Panc1 (cell line): ENCODE data around the gene TTLL4.

Experiments
- POLR2AphosphoS5 ChIP-seq: IDR thresholded peaks from 2 replicates; pipeline ENCODE4 v1.6.1; 2012; ENCODE audit warnings: mild to moderate bottlenecking, low read depth, low read length, moderate library complexity
- TCF7L2 ChIP-seq: IDR thresholded peaks from 2 replicates; pipeline ENCODE4 v1.6.1; 2011; ENCODE audit warnings: mild to moderate bottlenecking, low read depth, low read length, inconsistent platforms
- TF ChIP-seq, protein P1 (sequence below): fragments of 450-650 bp; IDR thresholded peaks from 2 replicates; pipeline ENCODE4 v1.5.1; 2017; ENCODE audit warnings: mild to moderate bottlenecking
- TF ChIP-seq, protein P2 (sequence below), 2 experiments: IDR thresholded peaks; 2 replicates each; pipeline ENCODE4 v1.6.1; 2011 to 2012; ENCODE audit warnings: low read depth in 2 of 2, control low read depth in 1 of 2, low read length in 1 of 2, mild to moderate bottlenecking in 1 of 2, moderate library complexity in 1 of 2; ENCODE audit not compliant: insufficient read depth in 1 of 2

DNA sequence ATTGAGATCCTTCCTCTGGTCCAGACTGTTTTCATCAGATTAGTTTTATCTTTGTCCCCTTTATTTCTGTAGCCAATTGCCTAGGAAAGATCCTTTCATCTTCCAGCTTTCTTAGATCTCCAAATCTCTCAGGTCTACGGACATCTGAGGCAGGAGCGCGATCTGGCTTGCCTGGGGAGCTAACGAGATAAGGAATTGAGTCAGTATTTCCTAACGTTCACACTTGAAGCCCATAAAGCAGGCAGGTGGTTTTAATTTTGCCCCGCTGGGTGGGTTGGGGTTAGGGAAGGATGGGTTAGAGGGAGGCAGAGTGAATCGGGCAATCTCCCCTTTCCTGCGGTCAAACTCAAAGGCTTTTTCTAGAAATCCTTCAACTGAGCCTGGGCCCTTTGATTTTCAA lies 727 bp upstream of the TTLL4 start:
- TF ChIP-seq POLR2AphosphoS5 = no peak
- TF ChIP-seq, protein P1, sequence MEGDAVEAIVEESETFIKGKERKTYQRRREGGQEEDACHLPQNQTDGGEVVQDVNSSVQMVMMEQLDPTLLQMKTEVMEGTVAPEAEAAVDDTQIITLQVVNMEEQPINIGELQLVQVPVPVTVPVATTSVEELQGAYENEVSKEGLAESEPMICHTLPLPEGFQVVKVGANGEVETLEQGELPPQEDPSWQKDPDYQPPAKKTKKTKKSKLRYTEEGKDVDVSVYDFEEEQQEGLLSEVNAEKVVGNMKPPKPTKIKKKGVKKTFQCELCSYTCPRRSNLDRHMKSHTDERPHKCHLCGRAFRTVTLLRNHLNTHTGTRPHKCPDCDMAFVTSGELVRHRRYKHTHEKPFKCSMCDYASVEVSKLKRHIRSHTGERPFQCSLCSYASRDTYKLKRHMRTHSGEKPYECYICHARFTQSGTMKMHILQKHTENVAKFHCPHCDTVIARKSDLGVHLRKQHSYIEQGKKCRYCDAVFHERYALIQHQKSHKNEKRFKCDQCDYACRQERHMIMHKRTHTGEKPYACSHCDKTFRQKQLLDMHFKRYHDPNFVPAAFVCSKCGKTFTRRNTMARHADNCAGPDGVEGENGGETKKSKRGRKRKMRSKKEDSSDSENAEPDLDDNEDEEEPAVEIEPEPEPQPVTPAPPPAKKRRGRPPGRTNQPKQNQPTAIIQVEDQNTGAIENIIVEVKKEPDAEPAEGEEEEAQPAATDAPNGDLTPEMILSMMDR = no peak
- no peak for TF ChIP-seq TCF7L2
- TF ChIP-seq, protein P2, sequence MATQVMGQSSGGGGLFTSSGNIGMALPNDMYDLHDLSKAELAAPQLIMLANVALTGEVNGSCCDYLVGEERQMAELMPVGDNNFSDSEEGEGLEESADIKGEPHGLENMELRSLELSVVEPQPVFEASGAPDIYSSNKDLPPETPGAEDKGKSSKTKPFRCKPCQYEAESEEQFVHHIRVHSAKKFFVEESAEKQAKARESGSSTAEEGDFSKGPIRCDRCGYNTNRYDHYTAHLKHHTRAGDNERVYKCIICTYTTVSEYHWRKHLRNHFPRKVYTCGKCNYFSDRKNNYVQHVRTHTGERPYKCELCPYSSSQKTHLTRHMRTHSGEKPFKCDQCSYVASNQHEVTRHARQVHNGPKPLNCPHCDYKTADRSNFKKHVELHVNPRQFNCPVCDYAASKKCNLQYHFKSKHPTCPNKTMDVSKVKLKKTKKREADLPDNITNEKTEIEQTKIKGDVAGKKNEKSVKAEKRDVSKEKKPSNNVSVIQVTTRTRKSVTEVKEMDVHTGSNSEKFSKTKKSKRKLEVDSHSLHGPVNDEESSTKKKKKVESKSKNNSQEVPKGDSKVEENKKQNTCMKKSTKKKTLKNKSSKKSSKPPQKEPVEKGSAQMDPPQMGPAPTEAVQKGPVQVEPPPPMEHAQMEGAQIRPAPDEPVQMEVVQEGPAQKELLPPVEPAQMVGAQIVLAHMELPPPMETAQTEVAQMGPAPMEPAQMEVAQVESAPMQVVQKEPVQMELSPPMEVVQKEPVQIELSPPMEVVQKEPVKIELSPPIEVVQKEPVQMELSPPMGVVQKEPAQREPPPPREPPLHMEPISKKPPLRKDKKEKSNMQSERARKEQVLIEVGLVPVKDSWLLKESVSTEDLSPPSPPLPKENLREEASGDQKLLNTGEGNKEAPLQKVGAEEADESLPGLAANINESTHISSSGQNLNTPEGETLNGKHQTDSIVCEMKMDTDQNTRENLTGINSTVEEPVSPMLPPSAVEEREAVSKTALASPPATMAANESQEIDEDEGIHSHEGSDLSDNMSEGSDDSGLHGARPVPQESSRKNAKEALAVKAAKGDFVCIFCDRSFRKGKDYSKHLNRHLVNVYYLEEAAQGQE (IDR thresholded peaks at IDR 0.05; ENCODE audit: insufficient read depth in 1 of 2, low read depth in 2 of 2, low read length in 1 of 2) = no peak
